Stimulated activated CD8-positive, alpha-beta memory T cell treated with anti-CD3 and anti-CD28 coated beads, Interleukin-7, amount 100 ng/mL, for 48 hours (primary cell): ENCODE results near the gene SCD5.

Experiments used
- DNase-seq, 2 donors: peaks; one replicate each; pipeline ENCODE4 v3.0.0-alpha.2; 2020; ENCODE audit warnings: low read depth in 1 of 2; ENCODE audit errors: extremely low read depth in 1 of 2

SCD5 gene

GRCh38 chr4:82739287-82740190, 59.1 kb downstream of the SCD5 start:
- DNase-seq, result peak; percentile 52 to 66

- DNase-seq, result no peak
Measured at GRCh38 chr4:82737354-82737753, 61.2 kb downstream of the SCD5 start.

GRCh38 chr4:82733636-82734035, 65.0 kb downstream of the SCD5 start:
- peak in 1 of 2 donors; percentile 4 for DNase-seq

GRCh38 chr4:82728301-82728700, 70.3 kb downstream of the SCD5 start:
- DNase-seq, result no peak

- DNase-seq, result no peak
Measured at GRCh38 chr4:82726596-82726995, 72.0 kb downstream of the SCD5 start.

- no peak for DNase-seq
Measured at GRCh38 chr4:82721819-82722423, 76.7 kb downstream of the SCD5 start.

GRCh38 chr4:82718162-82718940, 80.2 kb downstream of the SCD5 start:
- no peak for DNase-seq

- no peak for DNase-seq
Measured at GRCh38 chr4:82715731-82716617, 82.6 kb downstream of the SCD5 start.

GRCh38 chr4:82713856-82714255, 84.7 kb downstream of the SCD5 start:
- DNase-seq, result no peak

GRCh38 chr4:82712561-82712960, 86.0 kb downstream of the SCD5 start:
- DNase-seq, result no peak

GRCh38 chr4:82711158-82711785, 87.3 kb downstream of the SCD5 start:
- no peak for DNase-seq

- no peak for DNase-seq
Measured at GRCh38 chr4:82710197-82710929, 88.2 kb downstream of the SCD5 start.

- DNase-seq, result no peak
Measured at GRCh38 chr4:82708982-82709381, 89.6 kb downstream of the SCD5 start.

GRCh38 chr4:82706349-82707000, 92.1 kb downstream of the SCD5 start:
- no peak for DNase-seq

- no peak for DNase-seq
Measured at GRCh38 chr4:82705928-82706300, 92.7 kb downstream of the SCD5 start.

GRCh38 chr4:82705169-82705927, 93.2 kb downstream of the SCD5 start:
- DNase-seq, result no peak

GRCh38 chr4:82704156-82704555, 94.4 kb downstream of the SCD5 start:
- no peak for DNase-seq

- no peak for DNase-seq
Measured at GRCh38 chr4:82698412-82698811, 100.2 kb downstream of the SCD5 start.
